Uterus (tissue), 2 donors: ENCODE data around the gene KLF13.
A peak's percentile ranks its signal among the peaks of the same experiment; 100 is the strongest.

ENCODE experiments used
- POLR2A ChIP-seq, 2 donors: fragments of 450-650 bp; IDR thresholded peaks; one replicate each; pipeline ENCODE4 v1.6.1; 2016; ENCODE audit warnings: antibody characterized with exemption in 2 of 2, mild to moderate bottlenecking in 1 of 2, moderate library complexity in 1 of 2
- TF ChIP-seq, protein P1 (sequence below), 4 experiments: fragments of 200-600 bp in 2 of 4; fragments of 450-650 bp in 2 of 4; sonication (generic) in 2 of 4; IDR thresholded peaks; one replicate each; pipeline ENCODE4 v1.5.1; 2016 to 2019; ENCODE audit warnings: antibody characterized with exemption in 4 of 4, mild to moderate bottlenecking in 2 of 4, moderate library complexity in 1 of 4

DNA sequence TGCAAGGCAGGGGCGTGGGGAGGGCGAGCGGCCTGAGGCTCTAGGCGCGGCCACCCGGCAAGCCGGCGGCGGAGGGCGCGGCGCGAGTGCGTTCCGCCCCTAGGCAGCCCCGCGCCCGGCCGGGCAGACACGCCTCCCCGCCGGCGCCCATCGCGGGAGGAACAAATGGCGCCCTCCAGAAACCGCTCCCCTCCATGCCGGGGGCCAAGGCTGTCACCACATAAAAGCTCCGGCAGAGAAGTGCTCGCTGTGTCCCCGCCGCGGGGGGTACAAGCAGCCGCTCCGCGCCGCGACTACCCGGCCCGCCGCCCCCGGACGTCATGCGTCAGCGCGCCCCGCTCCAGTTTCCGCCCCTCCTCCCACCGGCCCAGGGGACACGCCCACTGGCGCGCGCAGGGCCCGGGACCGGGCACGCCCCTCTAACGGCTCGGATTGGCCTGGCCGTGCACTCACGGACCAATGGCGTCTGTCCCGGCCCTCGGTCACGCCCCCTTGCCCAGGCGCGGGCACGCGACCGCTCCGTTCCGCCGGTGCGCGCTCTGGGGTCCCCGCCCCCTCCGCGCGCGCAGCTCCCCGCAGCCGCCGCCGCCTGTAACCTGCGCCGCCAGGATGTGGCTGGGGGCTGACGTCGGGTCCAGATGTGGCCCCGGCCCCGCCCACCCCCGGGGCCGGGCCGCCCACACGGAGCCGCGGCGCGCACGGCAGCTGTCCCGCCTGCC is at the start of gene KLF13:
- TF ChIP-seq POLR2A (IDR thresholded peaks at IDR 0.05): peak; percentile 83 to 99
- TF ChIP-seq, protein P1, sequence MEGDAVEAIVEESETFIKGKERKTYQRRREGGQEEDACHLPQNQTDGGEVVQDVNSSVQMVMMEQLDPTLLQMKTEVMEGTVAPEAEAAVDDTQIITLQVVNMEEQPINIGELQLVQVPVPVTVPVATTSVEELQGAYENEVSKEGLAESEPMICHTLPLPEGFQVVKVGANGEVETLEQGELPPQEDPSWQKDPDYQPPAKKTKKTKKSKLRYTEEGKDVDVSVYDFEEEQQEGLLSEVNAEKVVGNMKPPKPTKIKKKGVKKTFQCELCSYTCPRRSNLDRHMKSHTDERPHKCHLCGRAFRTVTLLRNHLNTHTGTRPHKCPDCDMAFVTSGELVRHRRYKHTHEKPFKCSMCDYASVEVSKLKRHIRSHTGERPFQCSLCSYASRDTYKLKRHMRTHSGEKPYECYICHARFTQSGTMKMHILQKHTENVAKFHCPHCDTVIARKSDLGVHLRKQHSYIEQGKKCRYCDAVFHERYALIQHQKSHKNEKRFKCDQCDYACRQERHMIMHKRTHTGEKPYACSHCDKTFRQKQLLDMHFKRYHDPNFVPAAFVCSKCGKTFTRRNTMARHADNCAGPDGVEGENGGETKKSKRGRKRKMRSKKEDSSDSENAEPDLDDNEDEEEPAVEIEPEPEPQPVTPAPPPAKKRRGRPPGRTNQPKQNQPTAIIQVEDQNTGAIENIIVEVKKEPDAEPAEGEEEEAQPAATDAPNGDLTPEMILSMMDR (IDR thresholded peaks at IDR 0.05): no peak
